Dermis lymphatic vessel endothelial cell (primary cell): ENCODE measurements around the gene FLT1. TPM values are rescaled to one million over a fixed set of nuclear protein-coding genes. Genes with fewer than 3 reads are reported as not detected.

Experiments used
- total RNA-seq: library from RNA; depleted of rRNA; stranded (reverse); fragments of >200 nt; gene quantifications from 2 replicates; pipeline ENCODE4 v1.2.1, GENCODE V29; 2014

Gene FLT1
- 20.1 and 76.5 TPM in 2 replicates for total RNA-seq

GRCh38 chr13:28494778-28495537 is at the start of gene FLT1:
Gene FLT1, minus strand, starts transcription at chr13:28495128. Its CDS starts 285 bp downstream, at chr13:28494843.

Other genes starting within 250 kb of the FLT1 start
- gene POMP, start 164.0 kb upstream of the FLT1 start, total RNA-seq = 101 and 114 TPM in 2 replicates
- 0.86 and 1.7 TPM in 2 replicates for gene SLC46A3, start 223.8 kb upstream of the FLT1 start, total RNA-seq